HEK293 (cell line): ENCODE measurements around the gene KCNJ14.

Experiments
- GLI4 ChIP-seq: fragments of 450-650 bp; formaldehyde crosslinking; IDR thresholded peaks from 2 replicates; pipeline ENCODE4 v1.5.1; 2016; ENCODE audit warnings: missing biosample characterization, missing genetic modification characterization
- GLIS2 ChIP-seq: fragments of 450-650 bp; formaldehyde crosslinking; IDR thresholded peaks from 2 replicates; pipeline ENCODE4 v1.5.1; 2016; ENCODE audit warnings: missing biosample characterization, missing genetic modification characterization
- WT1 ChIP-seq: fragments of 450-650 bp; formaldehyde crosslinking; IDR thresholded peaks from 2 replicates; pipeline ENCODE4 v1.5.1; 2016; ENCODE audit warnings: missing biosample characterization, missing genetic modification characterization
- ZBTB48 ChIP-seq: fragments of 450-650 bp; formaldehyde crosslinking; IDR thresholded peaks from 2 replicates; pipeline ENCODE4 v1.5.1; 2016; ENCODE audit warnings: missing biosample characterization, missing genetic modification characterization
- ZFP41 ChIP-seq: fragments of 450-650 bp; formaldehyde crosslinking; IDR thresholded peaks from 2 replicates; pipeline ENCODE4 v1.5.1; 2016; ENCODE audit warnings: missing biosample characterization, missing genetic modification characterization, borderline replicate concordance
- ZNF140 ChIP-seq: fragments of 450-650 bp; formaldehyde crosslinking; IDR thresholded peaks from 2 replicates; pipeline ENCODE4 v1.5.1; 2016; ENCODE audit warnings: missing biosample characterization, missing genetic modification characterization
- ZNF174 ChIP-seq: fragments of 450-650 bp; formaldehyde crosslinking; IDR thresholded peaks from 2 replicates; pipeline ENCODE4 v1.5.0; 2017; ENCODE audit warnings: missing biosample characterization, mild to moderate bottlenecking, missing genetic modification characterization
- ZNF335 ChIP-seq: fragments of 450-650 bp; formaldehyde crosslinking; conservative IDR thresholded peaks from 2 replicates; pipeline ENCODE4 v1.5.1; 2016; ENCODE audit warnings: missing biosample characterization, missing genetic modification characterization
- ZNF610 ChIP-seq: fragments of 450-650 bp; formaldehyde crosslinking; IDR thresholded peaks from 2 replicates; pipeline ENCODE4 v1.5.1; 2016; ENCODE audit warnings: missing biosample characterization, missing genetic modification characterization, borderline replicate concordance
- ZNF670 ChIP-seq: fragments of 450-650 bp; formaldehyde crosslinking; IDR thresholded peaks from 2 replicates; pipeline ENCODE4 v1.5.1; 2016; ENCODE audit warnings: missing biosample characterization, missing genetic modification characterization, low read depth
- ZNF76 ChIP-seq: fragments of 450-650 bp; formaldehyde crosslinking; IDR thresholded peaks from 2 replicates; pipeline ENCODE4; 2016; ENCODE audit warnings: low read depth, missing biosample characterization, missing genetic modification characterization, borderline replicate concordance
- ZSCAN16 ChIP-seq: fragments of 450-650 bp; formaldehyde crosslinking; IDR thresholded peaks from 2 replicates; pipeline ENCODE4 v1.5.1; 2016; ENCODE audit warnings: missing biosample characterization, missing genetic modification characterization
- ZSCAN30 ChIP-seq: fragments of 450-650 bp; IDR thresholded peaks from 2 replicates; pipeline ENCODE4 v1.5.1; 2018; ENCODE audit warnings: missing biosample characterization, mild to moderate bottlenecking, missing genetic modification characterization, moderate library complexity
- TF ChIP-seq, protein P1 (sequence below): fragments of 450-650 bp; formaldehyde crosslinking; IDR thresholded peaks from 2 replicates; pipeline ENCODE4 v1.5.1; 2017; ENCODE audit warnings: missing biosample characterization, missing genetic modification characterization
- TF ChIP-seq, protein P2 (sequence below): fragments of 450-650 bp; formaldehyde crosslinking; IDR thresholded peaks from 2 replicates; pipeline ENCODE4 v1.5.1; 2016; ENCODE audit warnings: missing biosample characterization, missing genetic modification characterization
- TF ChIP-seq, protein P3 (sequence below): fragments of 450-650 bp; formaldehyde crosslinking; IDR thresholded peaks from 2 replicates; pipeline ENCODE4 v1.5.1; 2016; ENCODE audit warnings: missing biosample characterization, missing genetic modification characterization, borderline replicate concordance
- TF ChIP-seq, protein P4 (sequence below): fragments of 450-650 bp; formaldehyde crosslinking; IDR thresholded peaks from 2 replicates; pipeline ENCODE4; 2016; ENCODE audit warnings: missing biosample characterization, missing genetic modification characterization
- TF ChIP-seq, protein P5 (sequence below): fragments of 450-650 bp; formaldehyde crosslinking; IDR thresholded peaks from 2 replicates; pipeline ENCODE4 v1.5.1; 2017; ENCODE audit warnings: missing biosample characterization, missing genetic modification characterization
- TF ChIP-seq, protein P6 (sequence below): fragments of 450-650 bp; formaldehyde crosslinking; IDR thresholded peaks from 2 replicates; pipeline ENCODE4 v1.5.0; 2017; ENCODE audit warnings: missing biosample characterization, missing genetic modification characterization, borderline replicate concordance
- TF ChIP-seq, protein P7 (sequence below): fragments of 450-650 bp; formaldehyde crosslinking; IDR thresholded peaks from 2 replicates; pipeline ENCODE4 v1.5.1; 2016; ENCODE audit warnings: missing biosample characterization, missing genetic modification characterization

Gene KCNJ14

DNA sequence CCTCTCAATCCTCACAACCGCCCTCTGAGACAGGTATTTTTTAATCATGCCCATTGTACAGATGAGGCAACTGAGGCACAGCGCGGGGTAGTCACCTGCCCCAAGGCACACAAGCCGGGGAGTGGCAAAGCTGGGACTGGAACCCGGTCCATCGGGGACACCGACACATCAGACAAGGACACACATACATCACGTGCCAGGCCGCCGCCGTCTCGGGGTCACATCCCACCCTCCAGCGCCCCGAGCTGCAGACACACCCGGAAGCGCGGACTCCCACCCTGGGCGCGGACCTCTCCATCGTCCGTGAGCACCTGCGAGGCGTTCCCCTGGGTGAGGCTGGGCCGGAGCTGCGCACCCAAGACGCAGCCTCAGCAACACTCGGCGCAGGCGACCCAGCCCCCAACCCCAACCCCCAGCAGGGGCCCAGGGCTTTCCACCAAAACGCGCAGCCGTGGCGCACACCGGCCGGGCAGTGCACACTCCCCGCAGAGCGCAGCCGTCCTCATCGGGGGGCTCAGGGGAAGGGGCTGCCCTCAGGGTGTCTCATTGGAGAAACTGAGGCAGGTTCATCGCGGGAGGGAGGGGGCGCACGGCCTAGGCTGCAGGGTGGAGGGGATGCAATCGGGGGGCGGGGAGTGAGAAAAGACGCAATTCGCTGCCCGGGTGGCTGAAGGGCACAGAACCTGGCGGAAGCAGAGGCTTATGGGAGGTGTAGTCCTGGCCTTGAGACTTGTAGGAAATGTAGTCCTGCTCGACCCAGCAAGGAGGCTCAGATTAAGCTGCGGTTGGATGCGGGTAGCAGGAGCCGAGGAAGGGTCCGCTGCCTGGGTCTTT, 58.1 kb downstream of the KCNJ14 start (continued):
- TF ChIP-seq, protein P1, sequence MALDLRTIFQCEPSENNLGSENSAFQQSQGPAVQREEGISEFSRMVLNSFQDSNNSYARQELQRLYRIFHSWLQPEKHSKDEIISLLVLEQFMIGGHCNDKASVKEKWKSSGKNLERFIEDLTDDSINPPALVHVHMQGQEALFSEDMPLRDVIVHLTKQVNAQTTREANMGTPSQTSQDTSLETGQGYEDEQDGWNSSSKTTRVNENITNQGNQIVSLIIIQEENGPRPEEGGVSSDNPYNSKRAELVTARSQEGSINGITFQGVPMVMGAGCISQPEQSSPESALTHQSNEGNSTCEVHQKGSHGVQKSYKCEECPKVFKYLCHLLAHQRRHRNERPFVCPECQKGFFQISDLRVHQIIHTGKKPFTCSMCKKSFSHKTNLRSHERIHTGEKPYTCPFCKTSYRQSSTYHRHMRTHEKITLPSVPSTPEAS, result no peak
- TF ChIP-seq ZNF174 (tag by site-specific recombination), result no peak
- no peak for TF ChIP-seq GLI4 (tag by site-specific recombination)
- TF ChIP-seq ZSCAN30 (tag by site-specific recombination), result peak; percentile 64; the same call in 1 of the 2 replicates
- no peak for TF ChIP-seq ZNF610 (tag by site-specific recombination)
- TF ChIP-seq, protein P2, sequence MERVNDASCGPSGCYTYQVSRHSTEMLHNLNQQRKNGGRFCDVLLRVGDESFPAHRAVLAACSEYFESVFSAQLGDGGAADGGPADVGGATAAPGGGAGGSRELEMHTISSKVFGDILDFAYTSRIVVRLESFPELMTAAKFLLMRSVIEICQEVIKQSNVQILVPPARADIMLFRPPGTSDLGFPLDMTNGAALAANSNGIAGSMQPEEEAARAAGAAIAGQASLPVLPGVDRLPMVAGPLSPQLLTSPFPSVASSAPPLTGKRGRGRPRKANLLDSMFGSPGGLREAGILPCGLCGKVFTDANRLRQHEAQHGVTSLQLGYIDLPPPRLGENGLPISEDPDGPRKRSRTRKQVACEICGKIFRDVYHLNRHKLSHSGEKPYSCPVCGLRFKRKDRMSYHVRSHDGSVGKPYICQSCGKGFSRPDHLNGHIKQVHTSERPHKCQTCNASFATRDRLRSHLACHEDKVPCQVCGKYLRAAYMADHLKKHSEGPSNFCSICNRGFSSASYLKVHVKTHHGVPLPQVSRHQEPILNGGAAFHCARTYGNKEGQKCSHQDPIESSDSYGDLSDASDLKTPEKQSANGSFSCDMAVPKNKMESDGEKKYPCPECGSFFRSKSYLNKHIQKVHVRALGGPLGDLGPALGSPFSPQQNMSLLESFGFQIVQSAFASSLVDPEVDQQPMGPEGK (tag by site-specific recombination), result peak; percentile 99
- TF ChIP-seq ZSCAN16 (tag by site-specific recombination), result no peak
- TF ChIP-seq WT1, result 0 out of 2 replicates have a peak, but pooled peaks have one; percentile 23
- TF ChIP-seq, protein P3, sequence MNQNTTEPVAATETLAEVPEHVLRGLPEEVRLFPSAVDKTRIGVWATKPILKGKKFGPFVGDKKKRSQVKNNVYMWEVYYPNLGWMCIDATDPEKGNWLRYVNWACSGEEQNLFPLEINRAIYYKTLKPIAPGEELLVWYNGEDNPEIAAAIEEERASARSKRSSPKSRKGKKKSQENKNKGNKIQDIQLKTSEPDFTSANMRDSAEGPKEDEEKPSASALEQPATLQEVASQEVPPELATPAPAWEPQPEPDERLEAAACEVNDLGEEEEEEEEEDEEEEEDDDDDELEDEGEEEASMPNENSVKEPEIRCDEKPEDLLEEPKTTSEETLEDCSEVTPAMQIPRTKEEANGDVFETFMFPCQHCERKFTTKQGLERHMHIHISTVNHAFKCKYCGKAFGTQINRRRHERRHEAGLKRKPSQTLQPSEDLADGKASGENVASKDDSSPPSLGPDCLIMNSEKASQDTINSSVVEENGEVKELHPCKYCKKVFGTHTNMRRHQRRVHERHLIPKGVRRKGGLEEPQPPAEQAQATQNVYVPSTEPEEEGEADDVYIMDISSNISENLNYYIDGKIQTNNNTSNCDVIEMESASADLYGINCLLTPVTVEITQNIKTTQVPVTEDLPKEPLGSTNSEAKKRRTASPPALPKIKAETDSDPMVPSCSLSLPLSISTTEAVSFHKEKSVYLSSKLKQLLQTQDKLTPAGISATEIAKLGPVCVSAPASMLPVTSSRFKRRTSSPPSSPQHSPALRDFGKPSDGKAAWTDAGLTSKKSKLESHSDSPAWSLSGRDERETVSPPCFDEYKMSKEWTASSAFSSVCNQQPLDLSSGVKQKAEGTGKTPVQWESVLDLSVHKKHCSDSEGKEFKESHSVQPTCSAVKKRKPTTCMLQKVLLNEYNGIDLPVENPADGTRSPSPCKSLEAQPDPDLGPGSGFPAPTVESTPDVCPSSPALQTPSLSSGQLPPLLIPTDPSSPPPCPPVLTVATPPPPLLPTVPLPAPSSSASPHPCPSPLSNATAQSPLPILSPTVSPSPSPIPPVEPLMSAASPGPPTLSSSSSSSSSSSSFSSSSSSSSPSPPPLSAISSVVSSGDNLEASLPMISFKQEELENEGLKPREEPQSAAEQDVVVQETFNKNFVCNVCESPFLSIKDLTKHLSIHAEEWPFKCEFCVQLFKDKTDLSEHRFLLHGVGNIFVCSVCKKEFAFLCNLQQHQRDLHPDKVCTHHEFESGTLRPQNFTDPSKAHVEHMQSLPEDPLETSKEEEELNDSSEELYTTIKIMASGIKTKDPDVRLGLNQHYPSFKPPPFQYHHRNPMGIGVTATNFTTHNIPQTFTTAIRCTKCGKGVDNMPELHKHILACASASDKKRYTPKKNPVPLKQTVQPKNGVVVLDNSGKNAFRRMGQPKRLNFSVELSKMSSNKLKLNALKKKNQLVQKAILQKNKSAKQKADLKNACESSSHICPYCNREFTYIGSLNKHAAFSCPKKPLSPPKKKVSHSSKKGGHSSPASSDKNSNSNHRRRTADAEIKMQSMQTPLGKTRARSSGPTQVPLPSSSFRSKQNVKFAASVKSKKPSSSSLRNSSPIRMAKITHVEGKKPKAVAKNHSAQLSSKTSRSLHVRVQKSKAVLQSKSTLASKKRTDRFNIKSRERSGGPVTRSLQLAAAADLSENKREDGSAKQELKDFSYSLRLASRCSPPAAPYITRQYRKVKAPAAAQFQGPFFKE (tag by site-specific recombination), result no peak
- no peak for TF ChIP-seq ZNF140 (tag by site-specific recombination)
- TF ChIP-seq, protein P4, sequence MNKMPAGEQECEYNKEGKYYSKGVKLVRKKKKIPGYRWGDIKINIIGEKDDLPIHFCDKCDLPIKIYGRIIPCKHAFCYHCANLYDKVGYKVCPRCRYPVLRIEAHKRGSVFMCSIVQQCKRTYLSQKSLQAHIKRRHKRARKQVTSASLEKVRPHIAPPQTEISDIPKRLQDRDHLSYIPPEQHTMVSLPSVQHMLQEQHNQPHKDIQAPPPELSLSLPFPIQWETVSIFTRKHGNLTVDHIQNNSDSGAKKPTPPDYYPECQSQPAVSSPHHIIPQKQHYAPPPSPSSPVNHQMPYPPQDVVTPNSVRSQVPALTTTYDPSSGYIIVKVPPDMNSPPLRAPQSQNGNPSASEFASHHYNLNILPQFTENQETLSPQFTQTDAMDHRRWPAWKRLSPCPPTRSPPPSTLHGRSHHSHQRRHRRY (tag by site-specific recombination), result no peak
- 0 out of 2 replicates have a peak, but pooled peaks have one; percentile 16 for TF ChIP-seq ZBTB48
- TF ChIP-seq ZFP41 (tag by site-specific recombination), result no peak
- TF ChIP-seq ZNF76 (tag by site-specific recombination), result peak; percentile 95
- peak; percentile 93 for TF ChIP-seq ZNF335
- TF ChIP-seq, protein P5, sequence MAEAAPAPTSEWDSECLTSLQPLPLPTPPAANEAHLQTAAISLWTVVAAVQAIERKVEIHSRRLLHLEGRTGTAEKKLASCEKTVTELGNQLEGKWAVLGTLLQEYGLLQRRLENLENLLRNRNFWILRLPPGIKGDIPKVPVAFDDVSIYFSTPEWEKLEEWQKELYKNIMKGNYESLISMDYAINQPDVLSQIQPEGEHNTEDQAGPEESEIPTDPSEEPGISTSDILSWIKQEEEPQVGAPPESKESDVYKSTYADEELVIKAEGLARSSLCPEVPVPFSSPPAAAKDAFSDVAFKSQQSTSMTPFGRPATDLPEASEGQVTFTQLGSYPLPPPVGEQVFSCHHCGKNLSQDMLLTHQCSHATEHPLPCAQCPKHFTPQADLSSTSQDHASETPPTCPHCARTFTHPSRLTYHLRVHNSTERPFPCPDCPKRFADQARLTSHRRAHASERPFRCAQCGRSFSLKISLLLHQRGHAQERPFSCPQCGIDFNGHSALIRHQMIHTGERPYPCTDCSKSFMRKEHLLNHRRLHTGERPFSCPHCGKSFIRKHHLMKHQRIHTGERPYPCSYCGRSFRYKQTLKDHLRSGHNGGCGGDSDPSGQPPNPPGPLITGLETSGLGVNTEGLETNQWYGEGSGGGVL, result peak; percentile 29; the same call in 1 of the 2 replicates
- TF ChIP-seq, protein P6, sequence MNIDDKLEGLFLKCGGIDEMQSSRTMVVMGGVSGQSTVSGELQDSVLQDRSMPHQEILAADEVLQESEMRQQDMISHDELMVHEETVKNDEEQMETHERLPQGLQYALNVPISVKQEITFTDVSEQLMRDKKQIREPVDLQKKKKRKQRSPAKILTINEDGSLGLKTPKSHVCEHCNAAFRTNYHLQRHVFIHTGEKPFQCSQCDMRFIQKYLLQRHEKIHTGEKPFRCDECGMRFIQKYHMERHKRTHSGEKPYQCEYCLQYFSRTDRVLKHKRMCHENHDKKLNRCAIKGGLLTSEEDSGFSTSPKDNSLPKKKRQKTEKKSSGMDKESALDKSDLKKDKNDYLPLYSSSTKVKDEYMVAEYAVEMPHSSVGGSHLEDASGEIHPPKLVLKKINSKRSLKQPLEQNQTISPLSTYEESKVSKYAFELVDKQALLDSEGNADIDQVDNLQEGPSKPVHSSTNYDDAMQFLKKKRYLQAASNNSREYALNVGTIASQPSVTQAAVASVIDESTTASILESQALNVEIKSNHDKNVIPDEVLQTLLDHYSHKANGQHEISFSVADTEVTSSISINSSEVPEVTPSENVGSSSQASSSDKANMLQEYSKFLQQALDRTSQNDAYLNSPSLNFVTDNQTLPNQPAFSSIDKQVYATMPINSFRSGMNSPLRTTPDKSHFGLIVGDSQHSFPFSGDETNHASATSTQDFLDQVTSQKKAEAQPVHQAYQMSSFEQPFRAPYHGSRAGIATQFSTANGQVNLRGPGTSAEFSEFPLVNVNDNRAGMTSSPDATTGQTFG, result no peak
- no peak for TF ChIP-seq ZNF670 (tag by site-specific recombination)
- TF ChIP-seq GLIS2, result peak; percentile 98
- TF ChIP-seq, protein P7, sequence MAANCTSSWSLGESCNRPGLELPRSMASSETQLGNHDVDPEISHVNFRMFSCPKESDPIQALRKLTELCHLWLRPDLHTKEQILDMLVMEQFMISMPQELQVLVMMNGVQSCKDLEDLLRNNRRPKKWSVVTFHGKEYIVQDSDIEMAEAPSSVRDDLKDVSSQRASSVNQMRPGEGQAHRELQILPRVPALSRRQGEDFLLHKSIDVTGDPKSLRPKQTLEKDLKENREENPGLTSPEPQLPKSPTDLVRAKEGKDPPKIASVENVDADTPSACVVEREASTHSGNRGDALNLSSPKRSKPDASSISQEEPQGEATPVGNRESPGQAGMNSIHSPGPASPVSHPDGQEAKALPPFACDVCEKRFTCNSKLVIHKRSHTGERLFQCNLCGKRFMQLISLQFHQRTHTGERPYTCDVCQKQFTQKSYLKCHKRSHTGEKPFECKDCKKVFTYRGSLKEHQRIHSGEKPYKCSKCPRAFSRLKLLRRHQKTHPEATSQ (tag by site-specific recombination), result no peak
- TF ChIP-seq, all 188 proteins: peak for 51
